Measurements from ENCODE around the gene KCNJ9. TPM values are rescaled to one million over a fixed set of nuclear protein-coding genes. Genes with fewer than 3 reads are reported as not detected.

Gene KCNJ9
- total RNA-seq, 1 donor from 2014 or later: 0.05 TPM

DNA sequence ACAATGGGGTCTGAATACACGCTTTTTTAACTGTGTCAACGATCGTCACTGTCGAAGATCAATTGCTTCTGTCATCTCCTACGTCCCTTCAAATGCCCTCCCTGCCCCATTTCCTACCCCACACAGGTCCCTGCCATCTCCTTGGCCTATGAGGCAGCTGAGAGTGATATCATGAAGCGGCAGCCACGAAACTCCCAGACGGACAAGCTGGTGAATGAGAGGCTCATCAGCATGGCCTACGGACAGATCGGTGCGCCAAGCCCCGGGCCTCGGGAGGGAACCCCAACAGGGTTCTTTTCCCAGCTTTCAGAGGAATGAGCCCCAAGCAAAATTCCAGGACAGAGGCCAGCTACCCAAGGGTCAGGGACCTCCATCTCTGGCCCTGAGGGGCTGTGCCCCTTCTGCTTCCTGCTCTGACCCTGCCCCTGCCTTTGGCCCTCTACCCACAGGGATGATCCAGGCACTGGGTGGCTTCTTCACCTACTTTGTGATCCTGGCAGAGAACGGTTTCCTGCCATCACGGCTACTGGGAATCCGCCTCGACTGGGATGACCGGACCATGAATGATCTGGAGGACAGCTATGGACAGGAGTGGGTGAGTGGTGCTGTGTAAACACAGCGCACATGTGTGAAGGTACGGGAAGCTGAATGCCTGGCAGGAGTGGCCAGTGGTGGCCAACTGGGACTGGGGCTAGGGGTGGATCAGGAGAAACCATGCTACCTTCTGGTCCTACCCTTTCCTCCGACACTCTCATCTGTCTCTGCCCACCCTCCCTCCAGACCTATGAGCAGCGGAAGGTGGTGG, 55.0 kb downstream of the KCNJ9 start:
- DNase-seq (ENCODE audit: low spot score): no peak
- Mint-ChIP-seq H3K36me3 (ENCODE audit: low read depth, unreplicated experiment) (peaks cover 3% of the 10 kb centered on the region), H3K27ac (ENCODE audit: unreplicated experiment) (no peak overlapping the region), H3K4me1 (ENCODE audit: unreplicated experiment) (no peaks in the 10 kb centered on the region), H3K9me3 (ENCODE audit: unreplicated experiment) (no peaks in the 10 kb centered on the region), H3K4me3 (ENCODE audit: unreplicated experiment) (no peak overlapping the region), H3K27me3 (ENCODE audit: unreplicated experiment) (peaks cover 9% of the 10 kb centered on the region)
- no peak for TF ChIP-seq CTCF (IDR thresholded peaks at IDR 0.05; ENCODE audit: unreplicated experiment)

DNA sequence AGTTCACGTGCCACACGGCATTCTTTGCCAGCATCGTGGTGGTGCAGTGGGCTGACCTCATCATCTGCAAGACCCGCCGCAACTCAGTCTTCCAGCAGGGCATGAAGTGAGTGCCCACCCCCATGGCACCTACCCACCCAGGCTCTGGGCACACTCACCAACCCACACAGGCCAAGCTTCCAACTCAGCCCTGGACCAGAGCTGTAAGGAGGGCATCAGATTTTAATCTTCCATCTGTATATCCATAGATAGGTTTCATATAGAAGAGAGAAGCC, 55.5 kb downstream of the KCNJ9 start:
- no peak for TF ChIP-seq CTCF (IDR thresholded peaks at IDR 0.05; ENCODE audit: unreplicated experiment)
- H3K36me3 Mint-ChIP-seq (ENCODE audit: low read depth, unreplicated experiment): peaks cover 6% of the 10 kb centered on the region
- H3K4me3 Mint-ChIP-seq (ENCODE audit: unreplicated experiment): no peak overlapping the region
- no peaks in the 10 kb centered on the region for H3K9me3 Mint-ChIP-seq (ENCODE audit: unreplicated experiment)
- peaks cover 7% of the 10 kb centered on the region for H3K27me3 Mint-ChIP-seq (ENCODE audit: unreplicated experiment)
- no peak for DNase-seq (ENCODE audit: low spot score)
- peaks cover 5% of the 10 kb centered on the region for H3K4me1 Mint-ChIP-seq (ENCODE audit: unreplicated experiment)
- H3K27ac Mint-ChIP-seq (ENCODE audit: unreplicated experiment): no peak overlapping the region

DNA sequence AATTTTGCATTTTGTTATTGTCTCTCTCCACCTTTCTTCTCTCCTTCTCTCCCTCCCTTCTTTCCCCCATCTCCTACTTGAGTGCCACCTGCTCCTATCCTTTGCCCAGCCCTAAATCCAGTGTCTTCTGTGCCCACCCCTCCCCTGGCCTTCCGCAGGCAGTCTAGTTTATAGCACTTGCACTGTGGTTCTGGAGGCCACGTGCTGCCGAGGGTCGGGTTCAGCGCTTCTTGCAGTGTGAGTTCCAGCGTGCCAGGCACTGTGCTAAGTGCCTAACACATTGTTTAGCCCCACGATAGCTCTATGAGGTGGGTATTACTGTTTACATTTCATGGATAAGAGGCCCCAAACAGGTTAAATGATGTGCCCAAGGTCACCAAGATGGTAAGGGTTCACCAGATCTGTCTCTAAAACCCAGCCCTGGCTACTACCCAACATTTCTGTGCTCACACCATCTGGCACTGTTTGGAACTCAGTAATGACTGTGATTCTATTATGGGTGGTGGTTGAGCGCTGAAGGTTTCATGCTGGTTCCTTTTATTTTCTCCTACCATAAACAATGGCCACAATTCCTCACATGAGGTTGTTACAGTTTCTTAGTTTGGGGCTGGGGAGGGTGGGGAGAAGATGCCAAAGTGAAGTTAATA, 56.0 kb downstream of the KCNJ9 start:
- Mint-ChIP-seq H3K27ac (ENCODE audit: unreplicated experiment) (no peak overlapping the region), H3K36me3 (ENCODE audit: low read depth, unreplicated experiment) (peaks cover 7% of the 10 kb centered on the region), H3K4me3 (ENCODE audit: unreplicated experiment) (no peak overlapping the region), H3K27me3 (ENCODE audit: unreplicated experiment) (peaks cover 7% of the 10 kb centered on the region), H3K4me1 (ENCODE audit: unreplicated experiment) (peaks cover 10% of the 10 kb centered on the region), H3K9me3 (ENCODE audit: unreplicated experiment) (no peaks in the 10 kb centered on the region)
- DNase-seq (ENCODE audit: low spot score): no peak
- no peak for TF ChIP-seq CTCF (IDR thresholded peaks at IDR 0.05; ENCODE audit: unreplicated experiment)

GRCh38 chr1:160139840-160140239, 58.5 kb downstream of the KCNJ9 start:
- DNase-seq (ENCODE audit: low spot score): no peak
- Mint-ChIP-seq H3K4me1 (ENCODE audit: unreplicated experiment) (peaks cover 10% of the 10 kb centered on the region), H3K9me3 (ENCODE audit: unreplicated experiment) (no peaks in the 10 kb centered on the region), H3K27me3 (ENCODE audit: unreplicated experiment) (peaks cover 8% of the 10 kb centered on the region), H3K36me3 (ENCODE audit: low read depth, unreplicated experiment) (peaks cover 7% of the 10 kb centered on the region), H3K27ac (ENCODE audit: unreplicated experiment) (no peak overlapping the region), H3K4me3 (ENCODE audit: unreplicated experiment) (no peak overlapping the region)
- no peak for TF ChIP-seq CTCF (IDR thresholded peaks at IDR 0.05; ENCODE audit: unreplicated experiment)

Other genes with a start within 250 kb of the KCNJ9 start
- not detected for gene VSIG8, start 218.9 kb upstream of the KCNJ9 start, total RNA-seq (ENCODE audit: unreplicated experiment)
- gene CFAP45, start 181.4 kb upstream of the KCNJ9 start, total RNA-seq (ENCODE audit: unreplicated experiment): 1.0 TPM
- gene TAGLN2, start 156.0 kb upstream of the KCNJ9 start, total RNA-seq (ENCODE audit: unreplicated experiment): 95.2 TPM
- 2.2 TPM for gene IGSF9, start 135.9 kb upstream of the KCNJ9 start, total RNA-seq (ENCODE audit: unreplicated experiment)
- not detected for gene SLAMF9, start 127.3 kb upstream of the KCNJ9 start, total RNA-seq (ENCODE audit: unreplicated experiment)
- gene PIGM, start 49.5 kb upstream of the KCNJ9 start, total RNA-seq (ENCODE audit: unreplicated experiment): 6.0 TPM
- not detected for gene KCNJ10, start 11.4 kb upstream of the KCNJ9 start, total RNA-seq (ENCODE audit: unreplicated experiment)
- gene IGSF8, start 17.1 kb downstream of the KCNJ9 start, total RNA-seq (ENCODE audit: unreplicated experiment): 17.2 TPM
- 0.49 TPM for gene ATP1A2, start 34.2 kb downstream of the KCNJ9 start, total RNA-seq (ENCODE audit: unreplicated experiment)
- gene ATP1A4, start 70.1 kb downstream of the KCNJ9 start, total RNA-seq (ENCODE audit: unreplicated experiment): not detected
- not detected for gene CASQ1, start 109.0 kb downstream of the KCNJ9 start, total RNA-seq (ENCODE audit: unreplicated experiment)
- gene PEA15, start 123.8 kb downstream of the KCNJ9 start, total RNA-seq (ENCODE audit: unreplicated experiment): 593 TPM
- gene DCAF8, start 181.0 kb downstream of the KCNJ9 start, total RNA-seq (ENCODE audit: unreplicated experiment): 134 TPM
- gene PEX19, start 203.6 kb downstream of the KCNJ9 start, total RNA-seq (ENCODE audit: unreplicated experiment): 61.7 TPM